Endometrium (tissue), 2 donors: Measurements from ENCODE around the gene CHKA.

ENCODE experiments used
- FAIRE-seq: peaks from 2 replicates; lab custom pipeline; 2012; peaks lifted over from hg19 to GRCh38; lab: Jason Lieb, UNC
- donor health status: control.
- donor health status: control.

CHKA gene

GRCh38 chr11:68071281-68072048 is 49.7 kb downstream of the CHKA start:
- no peak for FAIRE-seq

GRCh38 chr11:68067991-68068390 is 53.2 kb downstream of the CHKA start:
- no peak for FAIRE-seq

- no peak for FAIRE-seq
These were observed 54.4 kb downstream of the CHKA start for GRCh38 chr11:68066742-68067141.

- no peak for FAIRE-seq
These were observed 55.3 kb downstream of the CHKA start for GRCh38 chr11:68065841-68066240.

GRCh38 chr11:68064926-68065325 is 56.3 kb downstream of the CHKA start:
- FAIRE-seq: no peak

- no peak for FAIRE-seq
These were observed 59.7 kb downstream of the CHKA start for GRCh38 chr11:68061508-68061907.

GRCh38 chr11:68057807-68058206 is 63.4 kb downstream of the CHKA start:
- FAIRE-seq: no peak

GRCh38 chr11:68056317-68057285 is 64.6 kb downstream of the CHKA start:
- no peak for FAIRE-seq

- FAIRE-seq: no peak
These were observed 67.0 kb downstream of the CHKA start for GRCh38 chr11:68053981-68054812.

- no peak for FAIRE-seq
These were observed 68.1 kb downstream of the CHKA start for GRCh38 chr11:68053117-68053516.

GRCh38 chr11:68052137-68052873 is 68.9 kb downstream of the CHKA start:
- FAIRE-seq: no peak

GRCh38 chr11:68051191-68052136 is 69.7 kb downstream of the CHKA start:
- no peak for FAIRE-seq

- FAIRE-seq: no peak
These were observed 70.8 kb downstream of the CHKA start for GRCh38 chr11:68050371-68050841.

GRCh38 chr11:68049509-68050370 is 71.4 kb downstream of the CHKA start:
- no peak for FAIRE-seq

- no peak for FAIRE-seq
These were observed 72.3 kb downstream of the CHKA start for GRCh38 chr11:68048681-68049508.

- no peak for FAIRE-seq
These were observed 73.5 kb downstream of the CHKA start for GRCh38 chr11:68047437-68048290.

GRCh38 chr11:68044898-68045351 is 76.3 kb downstream of the CHKA start:
- FAIRE-seq: no peak
